B cell (primary cell): ENCODE measurements around the gene RRN3. TPM values are rescaled to one million over a fixed set of nuclear protein-coding genes. Genes with fewer than 3 reads are reported as not detected.

ENCODE experiments used
- ATAC-seq: fragments of 200-7000 bp; cut with Tn5 transposase; one replicate; pipeline ENCODE4 v1.10.0; 2021; ENCODE audit warnings: low read depth, mild to moderate bottlenecking, moderate number of reproducible peaks, moderate library complexity
- CTCF ChIA-PET: fragments of 350-600 bp; sonication (Branson Sonifier 250); formaldehyde crosslinking; loops from one replicate; lab custom pipeline; 2021; ENCODE audit warnings: antibody characterized with exemption, inconsistent platforms; lab: Charles Lee
- POLR2A ChIA-PET: fragments of 350-600 bp; sonication (Branson Sonifier 250); formaldehyde crosslinking; loops from one replicate; lab custom pipeline; 2021; ENCODE audit warnings: antibody characterized with exemption; lab: Charles Lee
- DNase-seq: peaks from one replicate; pipeline ENCODE4 v3.0.0; 2013
- H2AFZ ChIP-seq: 2 replicates; pipeline ENCODE4 v1.6.1; 2012; ENCODE audit warnings: mild to moderate bottlenecking, low read depth, low read length; ENCODE audit not compliant: insufficient read depth, poor library complexity, severe bottlenecking
- H3K27ac ChIP-seq, 2 donors: 1 replicate in 1 of 2; 2 replicates in 1 of 2; pipeline ENCODE4 v1.5.1; 2012 to 2013; ENCODE audit warnings: low read length in 2 of 2, mild to moderate bottlenecking in 2 of 2, moderate library complexity in 1 of 2
- H3K27me3 ChIP-seq, 4 experiments: fragments of 200-600 bp in 1 of 4; sonication (generic) in 1 of 4; replicated peaks in 1 of 4; 1 replicate in 2 of 4; 2 replicates in 2 of 4; pipeline versions ENCODE4 v1.6.1 to v1.7.0; 2013 to 2016; ENCODE audit warnings: low read length in 3 of 4, mild to moderate bottlenecking in 2 of 4, mixed read lengths in 1 of 4, moderate library complexity in 1 of 4; ENCODE audit not compliant: insufficient read depth in 4 of 4, control insufficient read depth in 3 of 4; ENCODE audit errors: control extremely low read depth in 1 of 4
- H3K36me3 ChIP-seq, 2 experiments: replicated peaks in 1 of 2; 1 replicate in 1 of 2; 2 replicates in 1 of 2; pipeline versions ENCODE4 v1.6.1 to v1.7.1; 2013; ENCODE audit warnings: low read length in 1 of 2; ENCODE audit not compliant: insufficient read depth in 2 of 2, control insufficient read depth in 1 of 2; ENCODE audit errors: control extremely low read depth in 1 of 2, extremely low read depth in 1 of 2
- H3K4me1 ChIP-seq, 2 donors: fragments of 200-600 bp in 1 of 2; sonication (generic) in 1 of 2; 1 replicate in 1 of 2; 2 replicates in 1 of 2; pipeline versions ENCODE4 v1.5.1 to v1.6.1; 2013 to 2017; ENCODE audit warnings: low read length in 2 of 2; ENCODE audit not compliant: control insufficient read depth in 2 of 2, insufficient read depth in 2 of 2
- H3K4me2 ChIP-seq: replicated peaks from 2 replicates; pipeline ENCODE3; 2012; ENCODE audit warnings: mild to moderate bottlenecking, low read depth, low read length; ENCODE audit not compliant: poor library complexity, severe bottlenecking
- H3K4me3 ChIP-seq, 5 experiments: fragments of 200-600 bp in 1 of 5; sonication (generic) in 1 of 5; 1 replicate in 3 of 5; 2 replicates in 2 of 5; pipeline versions ENCODE4 v1.5.1 to v1.7.0; 2011 to 2016; ENCODE audit warnings: low read length in 4 of 5, mild to moderate bottlenecking in 4 of 5, low read depth in 2 of 5, control low read depth in 1 of 5, moderate library complexity in 1 of 5; ENCODE audit not compliant: insufficient read depth in 1 of 5; ENCODE audit errors: control extremely low read depth in 1 of 5, extremely low read depth in 1 of 5
- H3K79me2 ChIP-seq: fragments of 200-600 bp; sonication (generic); one replicate; pipeline ENCODE4 v1.6.0; 2016; ENCODE audit warnings: low read length; ENCODE audit not compliant: control insufficient read depth, insufficient read depth
- H3K9ac ChIP-seq: fragments of 200-600 bp; sonication (generic); 2 replicates; pipeline ENCODE4 v1.6.1; 2017; ENCODE audit warnings: mild to moderate bottlenecking, low read length, moderate library complexity
- H3K9me3 ChIP-seq, 3 donors: one replicate each; pipeline versions ENCODE4 v1.6.1 to v1.7.1; 2013; ENCODE audit warnings: low read length in 2 of 3; ENCODE audit not compliant: control insufficient read depth in 2 of 3, insufficient read depth in 1 of 3; ENCODE audit errors: control extremely low read depth in 1 of 3
- H4K20me1 ChIP-seq: 2 replicates; pipeline ENCODE4 v1.6.0; 2012; ENCODE audit warnings: mild to moderate bottlenecking, low read length; ENCODE audit not compliant: insufficient read depth, control insufficient read depth, poor library complexity, severe bottlenecking
- H3K27ac Mint-ChIP-seq: one replicate; pipeline ENCODE4 v1.8.0; 2021; ENCODE audit warnings: mixed read lengths
- H3K27me3 Mint-ChIP-seq: one replicate; pipeline ENCODE4 v1.8.0; 2021; ENCODE audit warnings: mixed read lengths
- H3K4me1 Mint-ChIP-seq: one replicate; pipeline ENCODE4 v1.8.0; 2021; ENCODE audit warnings: mixed read lengths
- H3K4me3 Mint-ChIP-seq: one replicate; pipeline ENCODE4 v1.8.0; 2021; ENCODE audit warnings: mixed read lengths
- H3K9me3 Mint-ChIP-seq: one replicate; pipeline ENCODE4 v1.8.0; 2022; ENCODE audit warnings: mixed read lengths; ENCODE audit not compliant: insufficient read depth
- EZH2 ChIP-seq: IDR thresholded peaks from 2 replicates; pipeline ENCODE4 v1.6.1; 2012; ENCODE audit warnings: borderline replicate concordance, low read depth, mild to moderate bottlenecking, moderate library complexity, low read length; ENCODE audit not compliant: insufficient read depth, poor library complexity, severe bottlenecking
- WGBS: methylation state at CpG from one replicate; pipeline ENCODE4 v1.1.5; 2013; ENCODE audit warnings: missing lambda C conversion rate; ENCODE audit not compliant: insufficient coverage; 5-methylcytosine and 5-hydroxymethylcytosine counted together
- intact Hi-C: fragments of 100-400 bp; cut with micrococcal nuclease; formaldehyde crosslinking; loops from one replicate; pipeline ENCODE4 v1.10.0; 2022
- polyA plus RNA-seq: library from polyadenylated mRNA; depleted of rRNA; stranded (reverse); fragments of >200 nt; gene quantifications from 2 replicates; pipeline ENCODE4 v1.2.3, GENCODE V29; 2012
- total RNA-seq, 2 donors: library from RNA; stranded (reverse); fragments of 120-200 nt in 1 of 2; gene quantifications; 1 replicate in 1 of 2; 2 replicates in 1 of 2; pipeline versions ENCODE4 v1.2.3 to v1.2.4, GENCODE V29; 2013 to 2022
- TF ChIP-seq, protein P1 (sequence below): fragments of 200-600 bp; IDR thresholded peaks from one replicate; pipeline ENCODE4 v1.8.0; 2022; ENCODE audit warnings: antibody characterized with exemption, mild to moderate bottlenecking

RRN3 gene
- total and polyA plus RNA-seq, 2 donors (not counting 1 experiment from before 2014, with no cell fraction given): 11.7 to 34.6 TPM

GRCh38 chr16:15043344-15043743, 50.7 kb downstream of the RRN3 start:
- ATAC-seq: no peak
- no peaks in the 10 kb centered on the region for H3K9me3 ChIP-seq

DNA sequence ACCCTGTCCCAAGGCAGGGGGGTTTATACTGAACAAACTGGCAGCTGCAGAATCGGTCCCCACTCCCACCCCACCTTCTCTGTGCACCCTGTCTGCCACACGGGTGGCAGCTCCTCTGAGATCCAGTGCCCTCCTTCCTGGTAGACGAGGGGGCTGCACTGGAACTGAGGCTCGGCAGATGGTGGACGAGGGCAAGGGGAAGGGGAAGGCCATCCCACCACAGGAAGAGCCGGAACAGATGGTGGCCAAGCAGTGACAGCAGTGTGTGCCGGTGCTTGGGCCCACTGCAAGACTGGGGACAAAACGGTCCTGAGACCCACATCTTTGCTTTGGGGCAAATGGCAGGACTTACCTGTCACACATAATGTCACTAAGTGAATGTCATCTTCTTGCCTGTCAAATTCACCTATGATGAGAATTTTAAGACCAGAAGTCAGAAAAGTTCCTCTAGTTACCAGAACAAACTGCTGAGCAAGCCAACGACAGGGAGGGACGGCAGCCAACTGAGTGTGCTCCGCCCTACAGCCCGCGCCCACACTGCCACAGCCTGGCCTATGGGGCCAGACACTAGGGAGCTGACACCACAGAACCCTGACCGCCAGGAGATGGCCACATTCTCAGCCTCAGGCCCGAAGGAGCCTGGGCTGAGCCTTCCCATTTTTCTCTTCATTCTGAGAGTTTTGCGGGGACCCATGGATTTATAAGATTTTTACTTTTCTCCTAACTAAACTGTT, 52.6 kb downstream of the RRN3 start:
- Histone ChIP-seq H3K79me2 (peaks cover 3% of the 10 kb centered on the region), H4K20me1 (no peaks in the 10 kb centered on the region), H3K27ac (no peak overlapping the region), H3K4me2 (no peak overlapping the region), H3K27me3 (no peaks in the 10 kb centered on the region), H3K36me3 (peaks cover 9 to 57% of the 10 kb centered on the region in 2 experiments), H3K9me3 (no peaks in the 10 kb centered on the region), H3K9ac (no peak overlapping the region), H3K4me1 (no peaks in the 10 kb centered on the region), H2AFZ (no peak overlapping the region), H3K4me3 (no peak overlapping the region)
- no peak overlapping the region for H3K4me3 Mint-ChIP-seq
- TF ChIP-seq, protein P1, sequence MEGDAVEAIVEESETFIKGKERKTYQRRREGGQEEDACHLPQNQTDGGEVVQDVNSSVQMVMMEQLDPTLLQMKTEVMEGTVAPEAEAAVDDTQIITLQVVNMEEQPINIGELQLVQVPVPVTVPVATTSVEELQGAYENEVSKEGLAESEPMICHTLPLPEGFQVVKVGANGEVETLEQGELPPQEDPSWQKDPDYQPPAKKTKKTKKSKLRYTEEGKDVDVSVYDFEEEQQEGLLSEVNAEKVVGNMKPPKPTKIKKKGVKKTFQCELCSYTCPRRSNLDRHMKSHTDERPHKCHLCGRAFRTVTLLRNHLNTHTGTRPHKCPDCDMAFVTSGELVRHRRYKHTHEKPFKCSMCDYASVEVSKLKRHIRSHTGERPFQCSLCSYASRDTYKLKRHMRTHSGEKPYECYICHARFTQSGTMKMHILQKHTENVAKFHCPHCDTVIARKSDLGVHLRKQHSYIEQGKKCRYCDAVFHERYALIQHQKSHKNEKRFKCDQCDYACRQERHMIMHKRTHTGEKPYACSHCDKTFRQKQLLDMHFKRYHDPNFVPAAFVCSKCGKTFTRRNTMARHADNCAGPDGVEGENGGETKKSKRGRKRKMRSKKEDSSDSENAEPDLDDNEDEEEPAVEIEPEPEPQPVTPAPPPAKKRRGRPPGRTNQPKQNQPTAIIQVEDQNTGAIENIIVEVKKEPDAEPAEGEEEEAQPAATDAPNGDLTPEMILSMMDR: no peak
- TF ChIP-seq EZH2: no peak
- H3K4me1 Mint-ChIP-seq: no peaks in the 10 kb centered on the region
- no peaks in the 10 kb centered on the region for H3K27me3 Mint-ChIP-seq
- ATAC-seq (no peak), DNase-seq (no peak)
- intact Hi-C loops: no loop called here
- ChIA-PET CTCF (no interaction called here), POLR2A (no interaction called here)
- WGBS: 78% methylated on average over 8 of the region's 16 CpGs
- no peaks in the 10 kb centered on the region for H3K9me3 Mint-ChIP-seq
- peak overlapping the region; percentile 11 for H3K27ac Mint-ChIP-seq

More at GRCh38 chr16:15043344-15043743, 50.7 kb downstream of the RRN3 start:
- Histone ChIP-seq H3K27me3 (no peaks in the 10 kb centered on the region), H3K4me3 (no peak overlapping the region), H3K4me2 (no peak overlapping the region), H3K79me2 (peaks cover 13% of the 10 kb centered on the region), H4K20me1 (no peaks in the 10 kb centered on the region), H2AFZ (no peak overlapping the region), H3K9ac (no peak overlapping the region), H3K27ac (no peak overlapping the region), H3K36me3 (peaks cover 7 to 38% of the 10 kb centered on the region in 2 experiments), H3K4me1 (no peaks in the 10 kb centered on the region)
- Mint-ChIP-seq H3K4me3 (no peak overlapping the region), H3K27me3 (no peaks in the 10 kb centered on the region), H3K27ac (no peak overlapping the region), H3K9me3 (no peaks in the 10 kb centered on the region), H3K4me1 (no peaks in the 10 kb centered on the region)
- DNase-seq: no peak
- ChIA-PET POLR2A (no interaction called here), CTCF (no interaction called here)
- WGBS: 100% methylated on average over 3 of the region's 5 CpGs
- TF ChIP-seq EZH2: no peak
- TF ChIP-seq, protein P1: no peak
- intact Hi-C loops: no loop called here
